Hematopoietic multipotent progenitor cell treated with erythropoietin and hydrocortisone succinate and interleukin-3 and kit ligand, for 4 days (in vitro differentiated cells): Measurements from ENCODE around the gene CCDC183.
"Not testable (repeated sequence)": the region's sequence is repeated elsewhere in the genome, so short reads cannot be mapped to it uniquely, and the experiment has no call there.

Source experiments
- DNase-seq: peaks from one replicate; pipeline ENCODE4 v3.0.0-alpha.2; 2015

The CCDC183 gene

DNA sequence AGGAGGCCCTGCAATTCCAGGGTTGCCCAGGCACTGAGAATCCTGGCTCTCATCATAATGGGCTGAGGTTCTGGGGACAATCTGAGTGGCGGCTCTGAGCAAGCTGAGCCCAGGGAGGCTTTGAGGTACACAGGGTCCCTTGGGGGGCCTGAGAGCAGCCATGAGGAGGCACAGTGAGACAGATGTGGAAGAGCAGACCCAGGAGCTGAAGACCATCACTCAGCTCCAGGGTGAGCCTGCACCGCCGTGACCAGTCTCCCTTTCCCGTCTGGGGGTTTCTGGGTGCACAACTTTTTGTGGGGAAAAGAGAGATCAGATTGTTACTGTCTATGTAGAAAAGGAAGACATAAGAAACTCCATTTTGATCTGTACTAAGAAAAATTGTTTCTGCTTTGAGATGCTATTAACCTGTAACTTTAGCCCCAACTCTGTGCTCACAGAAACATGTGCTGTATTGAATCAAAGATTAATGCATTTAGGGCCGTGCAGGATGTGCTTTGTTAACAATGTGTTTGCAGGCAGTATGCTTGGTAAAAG is at the start of gene CCDC183:
Gene CCDC183, plus strand, starts transcription at position 101 of the 537 bp plus-strand sequence. Its CDS starts 60 bp downstream, at position 161.
- no peak for DNase-seq

DNA sequence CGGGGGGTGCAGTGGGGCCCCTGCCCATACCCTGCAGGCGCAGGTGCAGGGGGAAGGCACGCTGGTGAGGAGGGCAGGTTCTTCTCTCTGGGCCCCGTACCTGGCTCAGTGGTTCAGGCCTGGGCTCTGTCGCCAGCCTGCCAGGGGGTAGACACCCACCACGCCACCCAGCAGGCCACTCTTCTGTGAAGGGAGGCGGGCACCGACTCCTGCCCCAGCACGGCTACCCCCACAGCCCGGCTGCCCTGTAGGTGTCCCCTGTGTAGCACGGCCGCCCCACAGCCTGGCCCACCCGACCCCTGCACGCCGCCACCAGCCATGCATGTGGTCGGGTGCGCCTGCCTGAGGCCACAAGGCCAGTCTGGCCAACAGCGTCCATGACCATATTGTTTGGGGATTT is 49.5 kb upstream of the CCDC183 start:
- no peak for DNase-seq

DNA sequence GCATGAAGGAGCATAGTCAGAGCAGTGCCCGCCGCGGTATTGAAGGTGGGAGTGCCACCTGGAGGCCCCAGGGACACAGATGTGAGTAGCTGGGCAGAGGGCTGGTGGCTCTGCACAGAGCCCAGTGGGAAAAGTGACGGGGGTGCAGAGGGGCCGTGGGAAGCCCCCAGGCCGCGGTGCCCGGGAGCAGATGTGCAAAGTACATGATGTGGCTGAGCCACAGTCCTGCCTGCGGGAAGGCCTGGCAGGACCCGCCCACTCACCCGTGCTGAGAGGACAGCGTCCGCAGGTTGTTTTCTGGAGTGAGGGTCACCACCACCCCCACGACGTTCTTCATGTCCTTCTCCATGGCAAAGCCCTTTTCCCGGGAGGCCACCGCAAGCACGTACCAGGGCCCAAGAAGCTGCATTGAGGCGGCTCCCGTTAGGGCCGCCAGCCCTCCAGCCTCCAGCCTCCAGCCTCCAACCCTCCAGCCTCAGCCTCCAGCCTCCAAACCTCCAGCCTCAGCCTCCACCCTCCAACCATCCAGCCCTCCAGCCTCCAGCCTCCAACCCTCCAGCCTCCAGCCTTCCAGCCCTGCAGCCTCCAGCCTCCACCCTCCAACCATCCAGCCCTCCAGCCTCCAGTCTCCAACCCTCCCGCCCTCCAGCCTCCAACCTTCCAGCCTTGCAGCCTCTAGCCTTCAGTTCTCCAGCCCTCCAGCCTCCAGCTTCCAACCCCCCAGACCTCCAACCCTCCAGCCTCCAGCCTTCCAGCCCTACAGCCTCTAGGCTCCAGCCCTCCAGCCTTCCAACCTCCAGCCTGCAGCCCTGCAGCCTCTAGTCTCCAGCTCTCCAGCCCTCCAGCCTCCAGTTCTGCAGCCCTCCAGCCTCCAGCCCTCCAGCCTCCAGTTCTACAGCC is 48.7 kb upstream of the CCDC183 start:
- no peak for DNase-seq

DNA sequence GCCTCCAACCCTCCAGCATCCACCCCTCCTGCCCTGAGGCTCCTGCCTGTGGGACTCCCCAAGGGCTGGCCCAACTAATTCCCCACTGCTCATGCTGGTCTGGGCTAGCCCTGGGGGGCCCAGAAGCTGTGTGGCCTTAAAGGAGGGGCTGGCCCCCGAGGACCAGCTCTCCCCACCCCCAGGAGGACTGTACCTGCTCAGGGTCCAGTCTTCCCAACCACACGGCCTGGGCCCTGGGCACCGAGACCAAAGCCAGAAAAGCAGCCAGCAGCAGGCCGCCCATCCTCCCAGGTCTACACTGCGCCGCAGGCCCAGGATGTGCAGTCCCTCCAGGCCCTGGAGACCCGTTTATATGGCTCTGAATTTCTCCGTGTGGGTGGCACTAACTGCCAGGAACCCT is 47.9 kb upstream of the CCDC183 start, which contains the start of gene LCN6:
Gene LCN6, minus strand, starts transcription at position 325 of the 400 bp plus-strand sequence. Its CDS starts 42 bp downstream, at position 283.
- no peak for DNase-seq

DNA sequence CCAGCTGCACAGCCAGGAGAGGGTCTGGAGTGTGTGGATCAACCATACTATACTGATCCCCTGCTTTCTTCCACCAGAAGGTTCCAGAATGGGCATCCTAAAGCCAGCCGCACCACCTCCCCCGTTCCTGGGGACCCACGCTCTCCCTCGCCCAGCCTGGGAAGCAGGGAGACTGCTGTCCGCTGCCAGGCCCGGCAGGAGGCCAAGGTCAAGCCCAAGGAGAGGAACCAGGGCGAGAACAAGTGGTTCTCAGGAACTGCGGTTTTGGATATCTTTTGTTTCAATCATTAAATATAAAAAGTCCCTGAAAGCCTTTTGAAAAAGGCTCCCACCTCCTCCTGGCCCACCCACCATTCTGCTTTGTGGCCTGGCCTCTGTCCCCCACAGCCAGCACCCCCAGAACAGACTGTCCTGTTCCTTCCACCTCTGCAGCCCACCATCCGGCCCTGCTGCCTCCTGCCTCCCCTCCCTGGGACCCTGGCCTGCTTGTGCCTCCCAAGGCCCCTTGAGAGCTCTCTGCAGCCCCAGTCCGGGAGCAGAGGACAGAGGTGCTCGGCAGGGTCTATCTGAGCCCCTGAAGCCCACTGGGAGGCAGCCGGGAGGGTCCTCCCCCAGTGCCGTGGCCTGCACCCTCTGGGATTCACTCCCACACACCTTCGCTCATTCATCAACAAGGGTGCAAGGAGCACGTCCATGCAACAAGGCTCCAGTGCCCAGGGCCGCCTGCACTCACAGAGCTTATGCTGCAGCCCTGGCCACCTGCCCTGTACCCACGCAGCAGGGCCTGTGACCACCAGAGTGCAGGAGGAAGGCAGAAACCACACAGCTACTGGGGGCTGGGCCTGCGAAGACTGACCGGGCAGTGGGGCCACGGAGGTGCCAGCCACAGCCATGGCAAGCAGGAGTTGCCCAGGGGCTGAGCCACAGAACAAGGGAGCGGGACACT is 47.2 kb upstream of the CCDC183 start:
- peak; percentile 67 for DNase-seq

DNA sequence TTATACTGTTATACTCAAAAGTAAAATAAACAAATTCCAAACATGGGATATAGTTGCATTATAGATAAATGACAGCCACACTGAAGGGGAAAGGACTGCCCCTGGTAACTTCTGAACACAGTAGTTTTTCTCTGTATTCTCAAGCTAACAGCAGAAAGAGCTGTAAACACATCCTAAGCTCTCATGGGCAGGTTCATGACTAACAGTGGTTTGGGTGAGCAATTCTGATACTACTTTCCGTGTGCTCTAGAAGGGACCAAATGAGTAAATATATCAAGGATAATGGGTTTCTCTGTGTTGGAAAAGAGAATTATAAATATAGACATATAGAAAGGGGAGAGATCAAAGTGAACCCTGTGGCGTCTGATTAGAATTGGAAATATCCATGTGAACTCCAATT is 45.6 kb upstream of the CCDC183 start:
- DNase-seq = no peak

DNA sequence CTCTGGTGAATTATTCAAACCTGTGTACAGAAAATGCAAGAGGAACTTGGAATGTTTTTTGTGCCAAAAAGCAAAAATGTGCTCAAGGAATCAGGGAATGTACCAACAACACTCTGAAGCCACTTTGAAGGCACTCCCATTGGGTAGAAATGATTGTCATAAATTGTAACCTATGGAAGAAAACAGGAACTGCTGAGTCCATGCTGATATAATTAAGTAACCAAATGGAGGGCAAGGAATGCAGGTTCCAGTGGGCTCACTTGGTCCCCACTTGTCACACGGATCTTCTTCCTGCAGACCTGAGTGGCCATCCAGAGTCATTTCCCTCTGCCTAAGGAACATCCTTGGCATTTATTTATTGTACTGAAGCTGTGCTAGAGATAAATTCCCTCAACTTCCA is 44.9 kb upstream of the CCDC183 start:
- DNase-seq = no peak

DNA sequence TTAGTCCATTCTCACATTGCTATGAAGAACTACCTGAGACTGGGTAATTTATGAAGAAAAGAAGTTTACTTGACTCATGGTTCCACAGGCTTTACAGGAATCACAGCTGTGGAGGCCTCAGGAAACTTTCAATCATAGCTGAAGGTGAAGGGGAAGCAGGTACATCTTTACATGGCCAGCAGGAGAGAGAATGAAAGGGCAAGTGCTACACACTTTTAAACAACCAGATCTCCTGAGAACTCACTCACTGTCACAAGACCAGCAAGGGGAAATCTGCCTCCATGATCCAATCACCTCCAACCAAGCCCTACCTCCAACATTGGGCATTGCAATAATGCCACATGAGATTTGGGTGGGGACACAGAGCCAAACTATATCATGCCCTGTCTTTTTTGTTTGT is 44.3 kb upstream of the CCDC183 start:
- no peak for DNase-seq

DNA sequence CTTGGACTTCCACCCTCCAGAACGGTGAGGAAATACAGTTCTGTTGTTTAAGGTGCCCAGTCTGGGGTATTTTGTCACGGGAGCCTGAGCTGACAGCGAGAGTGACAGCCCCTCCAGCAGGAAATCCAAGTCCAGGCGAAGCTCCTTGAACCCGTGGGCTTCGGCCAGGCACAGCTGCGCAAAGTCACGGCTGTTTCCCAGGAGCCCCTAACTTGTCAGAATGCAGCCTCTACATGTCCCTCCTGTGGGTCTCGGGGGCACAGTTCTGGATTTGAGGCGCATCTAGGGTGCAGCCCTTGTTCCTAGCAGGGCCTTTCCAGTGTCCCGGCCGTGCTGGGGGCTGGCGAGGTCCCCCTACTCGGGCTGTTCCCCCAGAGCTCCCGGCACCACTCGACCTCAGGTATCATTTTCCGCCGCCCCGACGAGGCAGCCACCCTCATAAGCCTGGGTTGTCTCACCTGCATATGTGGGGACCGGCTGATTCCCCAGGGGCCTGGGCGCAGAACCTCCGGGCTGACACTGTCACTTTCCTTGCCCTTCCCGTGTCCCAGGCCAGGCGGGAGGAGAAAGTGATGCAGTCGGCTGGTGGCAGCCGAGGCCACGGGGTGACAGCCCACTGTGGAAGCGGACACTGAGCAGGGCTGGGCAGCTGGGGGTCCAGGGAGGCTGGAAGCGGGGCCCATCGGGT is 42.6 kb upstream of the CCDC183 start:
- no peak for DNase-seq

DNA sequence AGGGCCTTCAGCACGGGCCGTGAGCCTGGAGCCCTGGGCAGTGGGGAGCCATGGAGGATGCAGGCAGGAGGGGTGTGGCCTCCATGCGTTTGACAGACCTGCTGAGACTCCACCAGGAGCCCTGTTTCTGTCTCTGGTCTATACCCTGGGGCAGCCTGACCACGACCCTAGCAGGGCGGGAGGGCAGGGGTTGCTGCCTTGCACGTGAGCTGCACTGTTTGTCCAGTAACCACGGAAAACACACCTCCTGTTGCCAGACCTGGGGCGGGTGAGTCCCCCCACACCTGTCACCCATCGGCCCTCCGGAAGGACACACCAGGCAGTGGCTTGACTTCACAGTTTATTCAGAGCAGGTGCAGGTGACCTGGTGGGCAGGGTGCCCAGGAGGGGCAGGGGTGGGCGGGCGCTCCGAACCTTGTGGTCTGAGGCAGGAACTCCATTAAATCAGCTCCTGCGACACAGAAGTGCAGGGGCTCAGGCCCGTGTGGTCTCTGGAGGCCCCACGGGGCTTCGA is 42.0 kb upstream of the CCDC183 start:
- no peak for DNase-seq

DNA sequence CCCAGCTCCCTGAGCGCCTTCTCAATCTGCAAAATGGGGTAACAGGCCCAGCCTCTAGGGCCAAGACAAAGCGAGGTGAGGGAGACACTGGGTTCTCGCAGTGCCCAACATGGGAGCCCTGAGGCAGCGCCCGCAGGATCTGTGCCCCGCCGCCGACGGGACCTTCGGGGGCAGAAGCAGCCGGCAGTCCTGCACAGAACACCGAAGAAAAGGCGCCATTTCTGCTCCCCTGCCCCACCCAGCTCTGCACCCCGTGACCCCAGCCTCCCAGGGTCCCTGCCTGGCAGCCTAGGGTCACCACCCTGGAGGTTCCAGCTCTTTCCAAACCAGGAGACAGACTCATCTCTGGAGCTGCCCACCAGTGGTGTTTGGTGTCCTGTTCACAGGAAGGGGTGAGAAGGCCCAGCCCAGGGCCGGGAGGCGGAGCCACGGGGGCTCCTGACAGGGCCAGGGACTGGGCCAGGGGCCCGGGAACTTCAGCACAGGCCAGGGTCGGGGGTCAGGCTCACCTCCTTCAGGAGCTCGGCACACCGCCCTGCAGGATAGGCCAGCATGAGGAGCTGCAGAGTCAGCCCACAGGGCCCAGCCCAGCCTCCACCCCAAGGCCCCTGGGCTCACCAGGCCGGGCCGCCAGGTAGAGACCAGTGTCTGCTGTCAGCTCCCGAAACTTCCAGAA is 41.4 kb upstream of the CCDC183 start:
- no peak for DNase-seq

DNA sequence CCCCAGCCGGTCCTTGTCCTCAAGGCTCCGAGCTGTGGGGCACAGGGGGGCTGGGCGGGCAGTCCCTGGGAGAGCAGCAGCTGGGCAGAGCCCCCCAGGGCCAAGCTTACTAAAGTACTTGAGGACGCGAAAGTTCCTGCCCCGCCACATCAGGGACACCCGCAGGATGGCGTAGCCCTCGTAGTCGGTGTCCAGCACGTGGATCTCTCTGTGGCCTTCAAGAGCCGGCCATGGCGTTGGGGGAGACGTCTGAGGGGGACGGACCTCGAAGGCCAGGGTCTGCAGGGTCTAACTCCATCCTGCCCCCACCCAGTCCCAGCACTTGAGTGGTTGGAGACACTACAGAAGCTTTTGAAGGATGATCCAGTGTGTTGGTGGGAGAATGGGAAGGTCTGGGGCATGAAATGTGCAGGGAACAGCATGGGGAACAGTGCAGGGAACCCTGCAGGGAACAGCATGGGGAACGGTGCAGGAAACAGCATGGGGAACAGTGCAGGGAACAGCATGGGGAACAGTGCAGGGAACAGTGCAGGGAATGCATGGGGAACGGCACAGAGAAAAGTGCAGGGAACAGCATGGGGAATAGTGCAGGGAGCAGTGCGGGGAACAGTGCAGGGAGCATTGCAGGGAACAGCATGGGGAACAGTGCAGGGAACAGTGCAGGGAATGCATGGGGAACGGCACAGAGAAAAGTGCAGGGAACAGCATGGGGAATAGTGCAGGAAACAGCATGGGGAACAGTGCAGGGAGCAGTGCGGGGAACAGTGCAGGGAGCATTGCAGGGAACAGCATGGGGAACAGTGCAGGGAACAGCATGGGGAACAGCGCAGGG is 40.6 kb upstream of the CCDC183 start:
- DNase-seq = not testable (repeated sequence)

DNA sequence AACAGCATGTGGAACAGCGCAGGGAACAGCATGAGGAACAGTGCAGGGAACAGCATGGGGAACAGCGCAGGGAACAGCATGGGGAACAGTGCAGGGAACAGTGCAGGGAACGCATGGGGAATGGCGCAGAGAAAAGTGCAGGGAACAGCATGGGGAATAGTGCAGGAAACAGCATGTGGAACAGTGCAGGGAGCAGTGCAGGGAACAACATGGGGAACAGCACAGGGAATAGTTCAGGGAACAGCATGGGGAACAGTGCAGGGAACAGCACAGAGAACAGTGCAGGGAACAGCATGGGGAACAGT is 40.1 kb upstream of the CCDC183 start:
- no peak for DNase-seq

DNA sequence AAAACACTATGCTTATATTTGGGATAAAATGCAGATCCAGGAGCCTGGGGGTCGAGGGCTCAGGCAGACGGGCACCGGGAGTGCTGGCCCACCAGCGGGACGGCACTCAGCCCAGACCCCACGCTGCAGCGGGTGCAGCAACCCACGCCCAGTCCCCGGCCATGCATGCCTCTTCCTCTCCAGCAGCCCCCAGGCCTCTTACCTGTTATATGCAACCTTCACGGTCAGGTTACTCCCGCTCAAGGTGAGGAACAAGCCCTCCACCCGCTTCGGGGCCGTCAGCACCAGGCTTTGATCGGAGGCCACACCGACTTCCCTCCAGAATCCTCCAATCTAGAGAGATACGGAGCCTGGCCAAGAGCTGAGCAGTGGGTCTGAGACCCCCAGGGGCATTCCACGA is 39.3 kb upstream of the CCDC183 start:
- DNase-seq = no peak

DNA sequence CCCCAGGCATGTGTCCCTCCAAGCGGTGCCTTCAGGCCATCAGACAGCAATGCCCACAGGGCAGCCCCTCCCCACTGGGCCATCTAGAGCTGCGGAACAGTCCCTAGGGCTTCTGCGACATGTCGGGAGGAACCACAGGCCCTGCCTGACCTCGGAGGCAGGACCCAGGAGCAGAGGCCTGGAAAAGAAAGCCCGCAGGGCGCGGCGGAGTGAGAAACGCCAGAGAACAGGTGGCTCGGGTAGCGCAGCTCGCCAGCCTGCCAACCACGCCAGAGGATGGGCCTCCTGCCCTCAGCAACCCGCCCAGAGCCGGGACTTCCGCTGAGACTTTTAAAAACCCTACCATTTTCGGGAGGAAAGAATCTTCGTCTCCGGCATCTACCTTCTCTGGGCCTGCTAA is 38.8 kb upstream of the CCDC183 start:
- DNase-seq = no peak

DNA sequence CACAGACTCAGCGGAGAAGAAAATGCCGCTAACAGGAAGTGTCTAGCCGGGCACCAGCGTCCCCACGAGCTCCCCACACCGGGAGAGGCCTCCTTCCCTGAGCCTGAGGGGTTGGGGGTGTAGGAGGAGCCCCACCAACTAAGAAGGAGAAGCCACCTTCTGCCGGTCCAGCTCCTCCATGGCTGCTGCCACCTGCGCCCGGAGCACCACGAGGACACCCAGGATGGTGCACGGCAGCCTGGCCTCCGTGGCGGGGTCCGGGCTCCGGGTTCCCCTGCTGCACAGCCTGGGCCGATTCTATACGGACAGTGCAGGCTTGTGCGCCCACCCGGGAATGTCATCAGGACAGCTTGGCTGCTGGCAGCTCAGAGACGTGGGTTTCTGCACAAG is 38.4 kb upstream of the CCDC183 start:
- DNase-seq = no peak

DNA sequence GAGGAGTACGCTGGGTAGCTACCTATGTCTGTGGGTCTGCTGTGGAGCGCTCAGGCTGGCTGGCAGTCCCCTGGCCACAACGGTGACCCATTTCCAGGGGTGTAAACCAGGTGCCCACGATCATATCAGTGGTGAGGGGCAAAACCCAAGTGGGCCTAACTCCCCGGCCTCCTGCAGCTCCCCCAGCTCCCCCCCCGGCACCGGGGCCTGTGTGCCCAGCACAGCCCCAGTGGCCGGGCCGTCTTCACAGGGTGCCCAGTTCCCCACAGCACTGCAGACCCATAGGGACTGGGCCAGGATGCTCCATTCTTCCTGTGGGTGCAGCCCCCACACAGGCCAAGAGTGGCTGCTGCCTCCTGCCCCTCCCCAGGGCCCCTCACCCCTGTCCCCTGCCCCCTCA is 37.1 kb upstream of the CCDC183 start:
- no peak for DNase-seq

DNA sequence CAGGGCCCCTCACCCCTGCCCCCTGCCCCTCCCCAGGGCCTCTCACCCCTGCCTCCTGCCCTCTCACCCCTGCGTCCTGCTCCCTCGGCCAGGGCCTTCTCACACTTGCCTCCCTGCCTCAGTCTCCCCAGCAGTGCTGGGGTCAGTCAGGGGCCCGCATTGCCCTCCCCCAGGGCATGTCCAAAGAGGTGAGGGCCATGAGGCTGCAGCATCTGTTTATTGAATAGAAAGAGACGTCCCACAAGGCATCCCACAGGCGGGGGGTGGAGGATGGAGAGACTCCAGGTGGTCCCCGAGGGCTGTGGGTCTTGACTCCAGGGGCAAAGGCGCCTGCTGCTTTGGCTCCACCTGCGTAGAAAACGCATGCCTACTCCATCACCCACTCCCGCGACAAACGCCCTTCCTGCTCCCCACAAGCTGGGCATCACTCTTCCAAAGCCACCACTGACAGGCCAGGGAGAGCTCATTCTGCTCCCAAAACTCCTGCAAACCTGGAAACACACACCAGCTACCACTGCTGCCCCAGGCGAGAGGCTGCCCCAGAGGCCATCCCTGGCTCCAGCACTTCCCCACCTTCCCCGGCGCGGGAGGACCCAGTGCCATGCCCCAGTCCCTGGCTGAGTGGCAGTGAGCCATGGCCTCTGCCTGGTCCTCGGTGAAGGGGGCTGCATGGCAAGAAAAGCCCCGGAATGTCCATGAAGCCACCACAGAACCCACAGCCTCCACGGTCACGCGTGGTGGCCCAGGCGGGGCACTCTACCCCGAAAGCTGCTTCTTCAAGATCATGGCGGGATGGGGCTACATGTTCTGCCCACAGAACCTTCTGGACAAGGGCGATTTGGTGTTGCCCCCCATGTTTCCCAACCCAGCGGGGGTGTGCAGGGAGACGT is 36.5 kb upstream of the CCDC183 start:
- no peak for DNase-seq

DNA sequence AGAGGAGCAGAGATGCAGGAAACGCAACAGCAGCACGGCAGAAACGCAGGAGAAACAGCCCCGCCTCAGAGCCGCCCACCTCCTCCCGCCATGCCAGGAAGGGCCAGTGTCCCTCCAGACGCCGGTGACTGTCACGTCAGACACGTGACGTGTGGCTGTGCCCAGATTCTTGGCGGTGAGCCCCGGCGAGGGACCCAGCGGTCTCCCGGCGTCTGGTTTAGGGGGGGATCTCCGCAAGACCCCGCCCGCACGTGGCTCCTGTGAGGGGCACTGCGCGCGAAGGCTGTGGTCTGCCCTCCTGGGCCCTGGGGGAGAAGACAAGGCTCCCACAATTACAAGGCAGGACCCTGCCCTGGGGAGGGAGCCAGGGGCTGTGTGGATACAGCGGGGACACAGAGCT is 35.7 kb upstream of the CCDC183 start:
- no peak for DNase-seq
